AG08395 (cell line): ENCODE data around the gene MEGF6.

Experiments used
- DNase-seq: peaks from one replicate; pipeline ENCODE4 v3.0.0; 2012; ENCODE audit warnings: mixed read lengths, low spot score

MEGF6 gene

DNA sequence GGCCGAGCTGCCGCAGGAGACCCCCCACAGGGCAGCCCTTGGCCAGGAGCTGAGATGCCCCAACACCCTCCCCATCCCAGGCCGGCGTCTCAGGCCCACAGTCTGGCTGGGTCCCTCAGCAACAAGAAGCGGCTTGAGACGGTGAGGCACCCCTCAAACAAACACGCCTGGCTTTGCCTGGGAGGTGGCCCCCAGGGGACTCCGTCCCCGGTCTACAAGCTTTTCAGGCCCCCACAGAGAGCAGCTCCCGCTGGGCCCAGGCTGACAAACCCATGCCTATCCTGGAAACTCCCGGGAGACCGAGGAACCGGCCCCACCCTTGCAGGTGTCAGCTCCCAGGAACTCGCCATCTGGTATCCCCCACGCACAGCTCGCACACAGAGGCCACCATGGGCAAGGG lies 89.9 kb downstream of the MEGF6 start:
- DNase-seq = no peak

GRCh38 chr1:3520419-3521378 lies 90.6 kb downstream of the MEGF6 start:
- DNase-seq = no peak

DNA sequence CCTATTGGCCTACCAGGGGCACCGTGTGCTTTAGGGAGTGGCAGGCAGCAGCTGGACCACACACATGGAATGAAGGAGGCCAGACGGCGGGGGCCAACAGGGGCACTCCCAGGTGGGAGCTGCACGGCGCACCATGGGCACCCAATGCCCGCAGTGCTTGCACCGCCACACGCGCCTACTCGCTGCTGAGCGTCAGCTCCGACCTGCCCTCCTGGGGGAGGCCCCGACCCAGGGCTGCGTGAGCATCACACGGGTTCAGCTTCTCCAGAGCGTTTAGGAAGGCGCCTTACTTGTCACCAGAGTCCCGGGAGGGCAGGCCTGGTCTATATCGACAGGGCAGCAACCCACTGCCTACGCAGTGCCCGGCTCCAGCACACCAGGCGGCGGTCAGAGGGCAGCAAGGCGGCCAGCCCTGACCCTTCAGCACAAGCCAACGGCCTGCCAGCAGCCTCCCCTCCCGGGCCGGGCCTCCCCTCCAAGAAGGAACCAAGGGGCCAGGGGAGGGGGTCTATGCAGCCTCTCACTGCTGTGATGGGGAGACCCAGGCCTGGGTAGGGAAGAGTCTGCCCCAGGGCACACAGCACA lies 91.9 kb downstream of the MEGF6 start:
- no peak for DNase-seq

DNA sequence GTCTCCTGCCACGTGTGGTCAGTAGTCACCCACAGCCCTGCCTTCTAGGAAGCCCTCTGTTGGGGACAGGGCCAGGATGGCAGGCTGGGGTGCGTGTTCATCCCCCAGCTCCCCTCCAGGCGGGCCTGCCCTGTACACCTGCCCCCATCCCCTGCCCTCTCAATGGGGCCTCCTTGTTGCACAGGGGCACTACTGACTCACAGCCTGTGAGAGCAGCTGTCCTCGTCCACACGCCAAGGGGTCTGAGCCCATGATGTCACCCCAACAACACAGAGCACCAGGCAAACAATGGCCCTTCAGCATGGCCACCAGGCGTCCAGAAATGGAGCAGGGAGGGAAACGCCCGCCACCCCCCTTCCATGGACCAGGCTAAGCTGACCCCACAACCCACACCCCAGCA lies 92.6 kb downstream of the MEGF6 start:
- DNase-seq = no peak

GRCh38 chr1:3518256-3518655 lies 93.1 kb downstream of the MEGF6 start:
- DNase-seq = no peak

GRCh38 chr1:3516911-3517675 lies 94.2 kb downstream of the MEGF6 start:
- no peak for DNase-seq

GRCh38 chr1:3516481-3516869 lies 94.8 kb downstream of the MEGF6 start:
- DNase-seq = no peak

GRCh38 chr1:3515774-3516480 lies 95.4 kb downstream of the MEGF6 start:
- peak; percentile 84 for DNase-seq

GRCh38 chr1:3515272-3515671 lies 96.0 kb downstream of the MEGF6 start:
- no peak for DNase-seq

DNA sequence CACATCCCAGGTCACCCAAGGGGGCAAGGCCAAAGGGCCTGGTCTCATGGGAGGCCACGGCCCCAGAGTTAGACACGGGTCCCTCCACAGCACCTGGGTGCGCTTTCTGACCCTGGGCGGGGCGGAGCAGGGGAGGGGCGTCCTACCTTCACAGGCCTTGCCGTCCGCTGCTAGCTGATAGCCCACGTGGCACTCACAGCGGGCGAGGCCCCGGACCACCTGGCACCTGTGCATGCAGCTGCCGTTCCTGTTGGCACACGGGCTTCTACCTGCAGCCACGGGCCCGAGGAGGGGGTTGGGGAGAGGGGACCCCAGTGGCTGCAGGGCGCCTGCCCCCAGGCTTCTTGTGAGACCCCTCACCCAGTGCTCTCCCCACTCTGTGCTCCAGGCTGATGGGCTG lies 96.9 kb downstream of the MEGF6 start:
- DNase-seq = no peak

DNA sequence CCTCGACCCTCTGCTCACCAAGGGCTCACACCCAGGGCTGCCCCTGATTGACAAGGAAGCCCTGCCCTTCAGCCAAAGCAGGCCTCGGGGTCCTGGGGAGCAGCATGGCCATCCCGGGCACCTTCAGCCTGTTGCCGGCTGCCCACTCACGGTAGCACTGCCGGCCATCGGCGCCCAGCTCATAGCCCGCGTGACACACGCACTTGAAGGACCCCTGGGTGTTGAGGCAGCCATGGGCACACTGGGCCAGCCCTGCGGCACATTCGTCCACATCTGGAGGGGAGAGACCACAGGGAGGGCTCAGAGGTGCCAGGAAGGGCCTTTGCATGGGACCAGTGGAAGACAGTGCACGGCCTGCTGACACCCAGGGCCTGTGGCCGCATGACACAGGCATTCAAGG lies 99.5 kb downstream of the MEGF6 start:
- DNase-seq = no peak

GRCh38 chr1:3511306-3511705 lies 100.0 kb downstream of the MEGF6 start:
- no peak for DNase-seq

DNA sequence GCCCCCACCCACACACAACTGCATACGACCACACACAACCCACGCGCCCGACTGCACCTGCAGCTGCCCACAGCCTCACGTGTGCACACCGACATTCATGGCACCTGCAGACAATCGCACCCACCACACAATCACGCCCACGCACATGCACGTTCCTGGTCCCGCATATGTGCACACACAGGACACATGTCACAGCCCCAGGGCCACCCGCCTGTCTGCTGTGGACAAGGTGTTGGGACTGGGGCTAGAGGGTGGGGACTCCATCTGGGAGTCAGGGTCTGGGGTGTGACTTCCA lies 100.4 kb downstream of the MEGF6 start:
- DNase-seq = no peak

GRCh38 chr1:3510136-3510955 lies 101.0 kb downstream of the MEGF6 start:
- no peak for DNase-seq

DNA sequence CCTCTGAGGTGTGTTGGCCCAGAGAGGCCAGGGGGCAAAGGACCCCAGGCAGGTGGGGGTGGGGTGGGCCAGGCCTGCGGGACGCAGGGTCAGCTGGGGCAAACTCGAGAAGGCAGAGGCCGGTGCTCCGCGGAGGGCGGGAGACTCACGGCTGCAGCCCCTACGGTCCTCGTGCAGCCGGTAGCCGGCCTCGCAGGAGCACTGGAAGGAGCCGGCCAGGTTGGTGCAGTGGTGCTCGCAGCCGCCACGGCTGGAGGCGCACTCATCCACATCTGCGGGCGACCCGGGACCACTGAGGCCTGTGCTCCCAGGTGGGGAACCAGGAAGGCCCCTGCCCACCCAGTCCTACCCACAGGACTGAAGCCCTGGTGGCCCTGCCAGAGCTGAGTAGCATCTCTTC lies 101.6 kb downstream of the MEGF6 start:
- DNase-seq = no peak

GRCh38 chr1:3508757-3509415 lies 102.4 kb downstream of the MEGF6 start:
- DNase-seq = no peak

DNA sequence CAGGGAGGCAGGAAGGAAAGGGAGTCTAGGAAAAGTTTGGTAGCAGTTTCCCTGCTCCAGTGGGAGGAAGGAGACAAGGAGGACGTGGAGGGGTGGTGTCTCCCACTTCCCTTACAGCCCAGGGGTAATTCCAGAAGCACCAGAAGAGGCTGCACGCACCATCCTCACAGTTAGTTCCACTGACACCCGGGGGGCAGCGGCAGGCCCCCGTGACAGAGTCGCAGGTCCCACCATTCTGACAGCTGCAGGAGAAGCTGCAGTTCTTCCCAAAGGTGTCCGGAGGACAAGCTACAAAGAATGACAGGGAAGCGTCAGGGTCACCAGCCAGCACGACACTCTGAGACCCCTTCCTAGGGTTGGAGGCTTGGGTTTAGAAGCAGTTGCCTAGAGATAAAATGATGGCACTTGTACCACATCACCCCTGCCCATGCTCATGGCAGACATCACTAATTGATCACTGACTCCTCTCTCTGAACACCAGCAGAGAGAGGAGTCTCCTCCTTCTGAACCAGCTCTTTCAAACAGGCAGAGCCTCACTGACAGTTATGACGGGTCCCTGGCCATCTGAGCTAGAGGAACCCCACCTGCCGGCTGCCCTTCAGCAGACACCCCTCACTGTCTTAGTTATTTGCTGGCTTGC lies 103.6 kb downstream of the MEGF6 start:
- no peak for DNase-seq

GRCh38 chr1:3506943-3507342 lies 104.4 kb downstream of the MEGF6 start:
- DNase-seq = no peak

DNA sequence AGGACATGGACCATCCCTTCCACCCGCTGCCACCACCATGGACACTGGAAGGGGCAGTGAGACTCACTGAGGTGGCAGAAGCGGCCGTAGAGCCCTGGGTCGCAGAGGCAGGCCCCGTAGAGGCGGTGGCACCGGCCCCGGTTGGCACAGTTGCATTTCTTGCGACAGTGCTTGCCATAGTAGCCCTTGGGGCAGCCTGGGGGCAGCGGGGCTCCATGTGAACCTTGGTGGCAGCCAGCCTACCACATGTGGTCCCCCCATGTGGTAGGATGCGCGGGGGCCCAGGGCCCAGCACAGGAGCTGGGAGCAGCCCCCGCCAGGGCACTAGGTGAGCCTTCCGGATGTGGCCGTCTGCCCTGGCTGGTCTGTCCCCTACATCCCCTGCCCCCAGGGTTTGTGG lies 105.3 kb downstream of the MEGF6 start:
- DNase-seq = no peak

DNA sequence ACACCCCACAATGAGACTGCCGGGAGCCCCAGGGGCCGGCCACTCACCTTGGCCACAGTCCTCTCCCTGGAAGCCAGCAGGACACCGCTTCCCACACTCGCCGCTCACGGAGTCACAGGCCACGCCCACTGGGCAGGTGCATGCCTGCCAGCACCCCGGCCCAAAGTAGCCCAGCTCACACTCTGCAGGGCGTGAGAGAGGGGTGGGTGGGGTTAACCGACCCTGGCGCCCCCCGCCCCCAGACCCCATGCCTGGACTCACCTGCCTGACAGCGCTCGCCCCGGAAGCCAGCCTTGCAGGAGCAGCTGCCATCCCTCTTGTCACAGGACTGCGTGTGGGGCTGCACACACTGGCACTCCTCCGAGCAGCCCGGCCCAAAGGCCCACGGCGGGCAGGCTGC lies 106.1 kb downstream of the MEGF6 start:
- DNase-seq = no peak

- no peak for DNase-seq
Observed at GRCh38 chr1:3504822-3505153, 106.5 kb downstream of the MEGF6 start.
